HCT116 (cell line): ENCODE data around the gene PEMT.

Experiments
- ATF3 ChIP-seq: IDR thresholded peaks from 2 replicates; pipeline ENCODE4 v1.6.1; 2012
- CEBPB ChIP-seq: IDR thresholded peaks from 2 replicates; pipeline ENCODE4 v1.6.1; 2012; ENCODE audit warnings: low read depth
- CTCF ChIP-seq, 3 experiments: fragments of 200-600 bp in 1 of 3; sonication (generic) in 1 of 3; IDR thresholded peaks in 2 of 3; conservative IDR thresholded peaks in 1 of 3; 2 replicates each; pipeline ENCODE4 v1.5.1; 2012 to 2017; ENCODE audit warnings: low read depth in 2 of 3, low read length in 2 of 3, antibody characterized with exemption in 1 of 3, borderline replicate concordance in 1 of 3, control low read depth in 1 of 3, mild to moderate bottlenecking in 1 of 3, mixed read lengths in 1 of 3, mixed run types in 1 of 3, moderate library complexity in 1 of 3; ENCODE audit not compliant: insufficient read depth in 1 of 3
- JUND ChIP-seq: IDR thresholded peaks from 2 replicates; pipeline ENCODE4 v1.6.1; 2012
- MAX ChIP-seq: IDR thresholded peaks from 2 replicates; pipeline ENCODE4 v1.6.1; 2012
- POLR2A ChIP-seq: IDR thresholded peaks from 2 replicates; pipeline ENCODE4 v1.7.0; 2011; ENCODE audit warnings: borderline replicate concordance; ENCODE audit not compliant: insufficient read depth, insufficient read length; ENCODE audit errors: extremely low read depth
- RAD21 ChIP-seq: IDR thresholded peaks from 2 replicates; pipeline ENCODE4 v1.6.1; 2012; ENCODE audit warnings: low read depth, mild to moderate bottlenecking
- REST ChIP-seq: IDR thresholded peaks from 2 replicates; pipeline ENCODE4 v1.6.1; 2012; ENCODE audit warnings: low read depth
- SP1 ChIP-seq: IDR thresholded peaks from 2 replicates; pipeline ENCODE4 v1.6.1; 2012; ENCODE audit warnings: low read depth
- SRF ChIP-seq: IDR thresholded peaks from 2 replicates; pipeline ENCODE4 v1.6.1; 2012; ENCODE audit warnings: low read depth
- ZNF274 ChIP-seq: fragments of 200-500 bp; sonication (Bioruptor generic); IDR thresholded peaks from 2 replicates; pipeline ENCODE4 v1.6.1; 2014; ENCODE audit warnings: mild to moderate bottlenecking, low read depth, low read length, inconsistent platforms

GRCh38 chr17:17598003-17598402 is 6.5 kb upstream of the PEMT start:
- TF ChIP-seq POLR2A: no peak
- no peak for TF ChIP-seq REST
- TF ChIP-seq CTCF (IDR thresholded peaks at IDR 0.05 in 2 of 3, conservative IDR thresholded peaks at IDR 0.05 in 1 of 3; ENCODE audit: borderline replicate concordance in 1 of 3, insufficient read depth in 1 of 3, low read depth in 2 of 3, low read length in 2 of 3): no peak
- no peak for TF ChIP-seq ATF3
- TF ChIP-seq SP1: no peak
- no peak for TF ChIP-seq CEBPB
- TF ChIP-seq RAD21: no peak
- TF ChIP-seq MAX: no peak
- TF ChIP-seq JUND: no peak
- TF ChIP-seq ZNF274: no peak
- no peak for TF ChIP-seq SRF
